Stimulated activated CD8-positive, alpha-beta memory T cell treated with anti-CD3 and anti-CD28 coated beads, Interleukin-4, amount 100 ng/mL, for 4 hours (primary cell): ENCODE data around the gene CCL25.

Source experiments
- DNase-seq, 2 donors: peaks; one replicate each; pipeline ENCODE4 v3.0.0-alpha.2; 2020; ENCODE audit warnings: low read depth in 2 of 2, low spot score in 1 of 2

Gene CCL25

GRCh38 chr19:8109890-8110662 is 57.5 kb downstream of the CCL25 start:
- no peak for DNase-seq

- no peak for DNase-seq
Observed at GRCh38 chr19:8110931-8111330, 58.4 kb downstream of the CCL25 start.

GRCh38 chr19:8111376-8111775 is 58.8 kb downstream of the CCL25 start:
- no peak for DNase-seq
